Thyroid gland (tissue), 4 donors: ENCODE data around the gene PGA4. TPM values are rescaled to one million over a fixed set of nuclear protein-coding genes. Genes with fewer than 3 reads are reported as not detected.

Source experiments
- DNase-seq, 2 donors: peaks; one replicate each; pipeline ENCODE4 v3.0.0-alpha.2; 2019
- H3K27ac ChIP-seq, 3 donors: fragments of 200-600 bp; sonication (generic); 1 replicate in 2 of 3; 2 replicates in 1 of 3; pipeline ENCODE4 v1.5.1; 2016 to 2019; ENCODE audit warnings: mild to moderate bottlenecking in 1 of 3, moderate library complexity in 1 of 3
- H3K27me3 ChIP-seq: fragments of 200-600 bp; sonication (generic); one replicate; pipeline ENCODE4 v1.5.1; 2019
- H3K36me3 ChIP-seq, 2 donors: fragments of 200-600 bp; sonication (generic); one replicate each; pipeline ENCODE4 v1.5.1; 2016 to 2019
- H3K4me1 ChIP-seq, 2 donors: fragments of 200-600 bp; sonication (generic); one replicate each; pipeline ENCODE4 v1.5.1; 2017 to 2019
- H3K4me3 ChIP-seq, 3 donors: fragments of 200-600 bp; sonication (generic); replicated peaks in 1 of 3; 1 replicate in 2 of 3; 2 replicates in 1 of 3; pipeline ENCODE4 v1.5.1; 2016; ENCODE audit warnings: mild to moderate bottlenecking in 1 of 3
- H3K9me3 ChIP-seq: fragments of 200-600 bp; sonication (generic); one replicate; pipeline ENCODE4 v1.5.1; 2017
- POLR2A ChIP-seq, 2 donors: fragments of 450-650 bp; IDR thresholded peaks; one replicate each; pipeline ENCODE4 v1.6.1; 2017; ENCODE audit warnings: antibody characterized with exemption in 2 of 2, mild to moderate bottlenecking in 2 of 2, moderate library complexity in 1 of 2
- WGBS, 2 donors: methylation state at CpG; one replicate each; pipeline ENCODE4 v1.1.5; 2017; 5-methylcytosine and 5-hydroxymethylcytosine counted together
- intact Hi-C: fragments of 100-400 bp; cut with DNase I; formaldehyde crosslinking; loops from one replicate; pipeline ENCODE4 v1.15.1; 2023
- total RNA-seq, 4 donors: library from RNA; depleted of rRNA; stranded (reverse); fragments of >200 nt; gene quantifications; one replicate each; pipeline ENCODE4 v1.2.3, GENCODE V29; 2016
- TF ChIP-seq, protein P1 (sequence below), 6 experiments: fragments of 200-600 bp in 3 of 6; fragments of 450-650 bp in 3 of 6; sonication (generic) in 3 of 6; IDR thresholded peaks; one replicate each; pipeline ENCODE4 v1.5.1; 2016 to 2019; ENCODE audit warnings: antibody characterized with exemption in 6 of 6, mild to moderate bottlenecking in 2 of 6, inconsistent platforms in 1 of 6, moderate library complexity in 1 of 6

PGA4 gene
- total RNA-seq, 4 donors from 2014 or later, result 4.6 to 8.1 TPM; not detected in 2

DNA sequence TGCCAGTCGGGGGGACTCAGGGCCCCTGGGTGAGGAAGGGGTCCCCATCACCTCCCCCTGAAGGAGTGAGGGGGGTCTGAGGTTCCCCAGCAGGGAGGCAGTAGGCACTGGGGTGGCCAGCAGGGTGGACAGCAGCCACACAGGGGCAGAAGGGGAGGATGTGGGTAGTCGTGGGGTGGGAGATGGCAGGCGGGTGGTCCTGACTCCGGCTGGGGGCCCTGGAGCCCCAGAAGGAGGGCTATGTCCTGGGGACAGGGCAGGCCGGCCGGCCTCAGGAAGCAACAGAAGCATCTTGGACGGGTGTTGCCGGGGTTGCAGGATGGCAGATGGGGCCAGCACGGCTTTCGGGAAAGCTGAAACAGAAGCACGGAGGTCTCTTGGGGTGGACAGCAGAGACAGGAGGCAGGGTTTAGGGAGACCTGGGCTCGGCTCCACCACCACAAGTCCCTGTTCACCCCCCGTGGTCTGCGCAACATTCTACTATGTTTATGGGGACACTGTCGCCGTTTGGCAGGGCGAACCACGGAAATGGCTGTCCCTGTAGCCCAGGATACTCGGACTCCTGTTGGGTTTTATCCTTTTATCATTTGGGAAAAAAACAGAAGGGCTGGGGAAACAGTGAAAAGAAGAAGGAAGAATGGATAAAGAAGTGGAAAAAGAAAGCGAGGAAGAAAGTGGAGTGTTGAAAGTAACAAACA is 58.9 kb downstream of the PGA4 start:
- TF ChIP-seq, protein P1, sequence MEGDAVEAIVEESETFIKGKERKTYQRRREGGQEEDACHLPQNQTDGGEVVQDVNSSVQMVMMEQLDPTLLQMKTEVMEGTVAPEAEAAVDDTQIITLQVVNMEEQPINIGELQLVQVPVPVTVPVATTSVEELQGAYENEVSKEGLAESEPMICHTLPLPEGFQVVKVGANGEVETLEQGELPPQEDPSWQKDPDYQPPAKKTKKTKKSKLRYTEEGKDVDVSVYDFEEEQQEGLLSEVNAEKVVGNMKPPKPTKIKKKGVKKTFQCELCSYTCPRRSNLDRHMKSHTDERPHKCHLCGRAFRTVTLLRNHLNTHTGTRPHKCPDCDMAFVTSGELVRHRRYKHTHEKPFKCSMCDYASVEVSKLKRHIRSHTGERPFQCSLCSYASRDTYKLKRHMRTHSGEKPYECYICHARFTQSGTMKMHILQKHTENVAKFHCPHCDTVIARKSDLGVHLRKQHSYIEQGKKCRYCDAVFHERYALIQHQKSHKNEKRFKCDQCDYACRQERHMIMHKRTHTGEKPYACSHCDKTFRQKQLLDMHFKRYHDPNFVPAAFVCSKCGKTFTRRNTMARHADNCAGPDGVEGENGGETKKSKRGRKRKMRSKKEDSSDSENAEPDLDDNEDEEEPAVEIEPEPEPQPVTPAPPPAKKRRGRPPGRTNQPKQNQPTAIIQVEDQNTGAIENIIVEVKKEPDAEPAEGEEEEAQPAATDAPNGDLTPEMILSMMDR (IDR thresholded peaks at IDR 0.05), result no peak
- TF ChIP-seq POLR2A (IDR thresholded peaks at IDR 0.05), result no peak
- no peaks in the 10 kb centered on the region for H3K9me3 ChIP-seq
- H3K27ac ChIP-seq, result no peak overlapping the region
- no peaks in the 10 kb centered on the region for H3K27me3 ChIP-seq
- DNase-seq, result no peak
- H3K36me3 ChIP-seq, result no peaks in the 10 kb centered on the region
- WGBS, 2 donors, result 91 to 92% methylated on average over 18 to 20 of the region's 20 CpGs
- H3K4me3 ChIP-seq, result no peak overlapping the region
- peaks cover 2 to 10% of the 10 kb centered on the region in 2 donors for H3K4me1 ChIP-seq
- intact Hi-C loops, result no loop called here

Other genes starting within 250 kb of the PGA4 start
- under 1 TPM in 3 of 4 donors, not detected in 1; 0.56 to 0.83 (median 0.81) TPM for gene CD5, start 119.9 kb upstream of the PGA4 start, total RNA-seq
- 10 to 100 TPM; 13.0 to 18.2 (median 15.9) TPM for gene VPS37C, start 60.9 kb upstream of the PGA4 start, total RNA-seq
- gene PGA3, start 18.8 kb upstream of the PGA4 start, total RNA-seq, result 1 to 10 TPM in 2 of 4 donors, not detected in 2; 4.3 to 7.9 TPM
- gene PGA5, start 18.8 kb downstream of the PGA4 start, total RNA-seq, result 1 to 10 TPM in 2 of 4 donors, not detected in 2; 1.4 to 2.6 TPM
- 1 to 10 TPM in 2 of 4 donors, under 1 TPM in 2; 0.54 to 2.5 (median 1.0) TPM for gene VWCE, start 73.0 kb downstream of the PGA4 start, total RNA-seq
- gene DDB1, start 110.8 kb downstream of the PGA4 start, total RNA-seq, result 100 to 1,000 TPM; 132 to 211 (median 182) TPM
- gene TKFC, start 110.9 kb downstream of the PGA4 start, total RNA-seq, result 10 to 100 TPM; 27.0 to 62.8 (median 43.6) TPM
- gene CYB561A3, start 139.5 kb downstream of the PGA4 start, total RNA-seq, result 10 to 100 TPM; 39.3 to 62.8 (median 49.7) TPM
- gene TMEM138, start 140.0 kb downstream of the PGA4 start, total RNA-seq, result 10 to 100 TPM; 25.3 to 37.1 (median 31.5) TPM
- gene TMEM216, start 170.2 kb downstream of the PGA4 start, total RNA-seq, result 10 to 100 TPM; 13.3 to 26.6 (median 21.0) TPM
- gene CPSF7, start 207.6 kb downstream of the PGA4 start, total RNA-seq, result 10 to 100 TPM; 58.8 to 95.1 (median 72.8) TPM
- 10 to 100 TPM; 41.0 to 74.3 (median 44.0) TPM for gene SDHAF2, start 207.8 kb downstream of the PGA4 start, total RNA-seq